C4-2B (cell line): ENCODE data around the gene RNF144B.

Experiments
- H3K27ac ChIP-seq: fragments of 450-650 bp; 2 replicates; pipeline ENCODE4 v1.5.1; 2017
- ZFX ChIP-seq: fragments of 450-650 bp; IDR thresholded peaks from 2 replicates; pipeline ENCODE4 v1.6.1; 2017
- TF ChIP-seq, protein P1 (sequence below): fragments of 450-650 bp; conservative IDR thresholded peaks from 2 replicates; pipeline ENCODE4 v1.5.1; 2017; ENCODE audit warnings: mild to moderate bottlenecking

The RNF144B gene

DNA sequence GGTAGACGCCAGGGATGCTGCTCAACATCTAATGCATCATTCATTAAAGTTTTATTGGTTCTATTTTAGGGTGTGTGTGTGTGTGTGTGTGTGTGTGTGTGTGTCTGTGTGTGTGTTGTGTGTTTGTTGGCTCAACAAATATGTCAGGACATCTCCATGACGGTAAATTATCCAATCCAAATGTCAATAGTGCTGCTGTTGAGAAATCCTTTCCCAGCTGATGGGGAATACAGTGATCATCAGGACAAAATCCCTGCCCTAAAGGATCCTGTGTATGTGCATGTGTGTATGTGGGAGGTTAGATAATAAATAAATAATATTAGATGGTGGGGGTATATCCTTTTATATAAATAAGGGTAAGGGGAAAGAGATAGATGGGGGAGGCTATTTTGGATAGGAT is 59.6 kb downstream of the RNF144B start:
- H3K27ac ChIP-seq: no peak overlapping the region

DNA sequence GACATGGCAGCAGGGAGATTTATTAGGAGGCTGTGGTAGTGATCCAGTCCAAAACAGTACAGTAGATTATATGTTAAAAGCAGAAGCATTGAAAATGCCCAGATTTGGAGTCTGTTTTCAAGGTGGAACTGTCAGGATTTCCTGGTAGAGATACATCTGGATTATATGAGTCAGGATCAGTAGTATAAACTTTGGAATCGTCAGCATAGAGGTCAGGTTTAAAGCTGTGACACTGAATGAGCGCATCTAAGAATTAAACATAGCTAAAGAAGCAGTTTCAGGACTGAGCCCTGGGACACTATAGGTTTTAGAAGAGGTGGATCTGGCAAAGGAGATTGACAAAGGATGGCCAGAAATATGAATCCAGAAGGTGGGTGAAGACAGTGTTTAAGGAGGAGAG is 60.4 kb downstream of the RNF144B start:
- H3K27ac ChIP-seq: no peak overlapping the region
- no peak for TF ChIP-seq ZFX
- TF ChIP-seq, protein P1, sequence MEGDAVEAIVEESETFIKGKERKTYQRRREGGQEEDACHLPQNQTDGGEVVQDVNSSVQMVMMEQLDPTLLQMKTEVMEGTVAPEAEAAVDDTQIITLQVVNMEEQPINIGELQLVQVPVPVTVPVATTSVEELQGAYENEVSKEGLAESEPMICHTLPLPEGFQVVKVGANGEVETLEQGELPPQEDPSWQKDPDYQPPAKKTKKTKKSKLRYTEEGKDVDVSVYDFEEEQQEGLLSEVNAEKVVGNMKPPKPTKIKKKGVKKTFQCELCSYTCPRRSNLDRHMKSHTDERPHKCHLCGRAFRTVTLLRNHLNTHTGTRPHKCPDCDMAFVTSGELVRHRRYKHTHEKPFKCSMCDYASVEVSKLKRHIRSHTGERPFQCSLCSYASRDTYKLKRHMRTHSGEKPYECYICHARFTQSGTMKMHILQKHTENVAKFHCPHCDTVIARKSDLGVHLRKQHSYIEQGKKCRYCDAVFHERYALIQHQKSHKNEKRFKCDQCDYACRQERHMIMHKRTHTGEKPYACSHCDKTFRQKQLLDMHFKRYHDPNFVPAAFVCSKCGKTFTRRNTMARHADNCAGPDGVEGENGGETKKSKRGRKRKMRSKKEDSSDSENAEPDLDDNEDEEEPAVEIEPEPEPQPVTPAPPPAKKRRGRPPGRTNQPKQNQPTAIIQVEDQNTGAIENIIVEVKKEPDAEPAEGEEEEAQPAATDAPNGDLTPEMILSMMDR: no peak

More for the DNA sequence above, 59.6 kb downstream of the RNF144B start:
- TF ChIP-seq, protein P1: no peak
- no peak for TF ChIP-seq ZFX

DNA sequence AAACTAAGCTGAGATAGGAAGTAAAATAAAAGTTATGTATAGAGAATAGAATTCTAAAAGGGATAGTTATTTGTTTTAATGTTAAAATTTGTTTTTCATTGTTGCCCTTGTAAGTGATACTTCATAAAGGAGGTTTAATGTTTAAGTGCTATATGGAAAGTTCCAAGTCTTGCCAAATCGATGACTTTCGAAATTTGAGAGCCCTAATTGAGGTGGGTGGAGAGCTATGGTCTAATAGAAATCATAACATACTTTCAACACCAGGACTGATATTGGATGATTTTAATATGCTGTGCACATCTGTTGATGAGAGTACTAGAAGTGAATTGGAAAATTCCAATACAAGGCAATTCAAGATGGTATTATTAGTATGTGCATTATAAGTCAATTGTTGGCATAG is 64.6 kb downstream of the RNF144B start:
- TF ChIP-seq ZFX: no peak
- TF ChIP-seq, protein P1: no peak
- no peak overlapping the region for H3K27ac ChIP-seq

DNA sequence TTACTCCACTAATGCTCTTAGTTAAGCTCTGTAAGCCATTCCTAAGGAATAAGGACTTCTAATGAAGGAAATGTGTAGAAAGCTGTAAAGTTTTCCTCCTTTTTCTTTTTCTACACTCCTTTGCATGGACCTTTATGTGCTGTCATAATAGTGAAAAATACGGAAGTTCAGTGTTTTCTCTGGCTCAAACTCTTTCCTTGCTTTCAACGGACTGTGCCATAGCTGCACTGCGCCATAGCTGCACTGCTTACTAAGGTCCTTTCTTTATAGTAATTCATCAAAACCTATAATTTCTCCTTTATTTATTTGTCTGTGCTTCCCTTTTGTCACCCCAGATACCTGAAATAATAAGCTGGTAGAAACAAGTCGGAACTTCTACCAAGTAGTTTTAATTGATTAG is 67.3 kb downstream of the RNF144B start:
- TF ChIP-seq ZFX: no peak
- TF ChIP-seq, protein P1: no peak
- no peak overlapping the region for H3K27ac ChIP-seq

DNA sequence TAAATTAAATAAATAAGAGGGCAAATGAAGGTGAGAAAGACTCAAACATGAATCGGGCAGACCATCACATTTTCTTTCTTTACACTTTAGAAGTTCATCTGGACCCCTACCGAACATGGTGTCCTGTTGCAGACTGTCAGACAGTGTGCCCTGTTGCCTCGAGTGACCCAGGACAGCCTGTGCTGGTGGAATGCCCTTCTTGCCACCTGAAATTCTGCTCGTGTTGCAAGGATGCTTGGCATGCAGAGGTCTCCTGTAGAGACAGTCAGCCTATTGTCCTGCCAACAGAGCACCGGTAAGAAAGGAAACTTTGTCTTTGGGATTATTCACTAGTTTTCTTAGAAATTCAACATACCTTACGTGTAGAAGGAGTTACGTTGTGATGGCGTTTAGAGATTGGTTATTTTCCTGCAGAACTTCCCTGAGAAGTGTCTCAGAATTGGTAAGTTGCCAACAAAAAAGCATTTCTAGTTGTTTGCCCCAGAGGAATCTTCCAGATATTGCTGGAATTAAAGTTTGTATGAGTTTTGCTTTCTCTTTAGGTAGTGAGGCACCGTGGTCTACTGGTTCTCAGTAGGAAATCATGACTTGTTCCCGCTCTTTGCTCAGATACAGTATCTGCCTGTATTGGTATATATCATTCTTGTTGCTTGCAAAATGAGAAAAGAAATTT is 70.1 kb downstream of the RNF144B start:
- no peak overlapping the region for H3K27ac ChIP-seq
- TF ChIP-seq, protein P1: no peak

DNA sequence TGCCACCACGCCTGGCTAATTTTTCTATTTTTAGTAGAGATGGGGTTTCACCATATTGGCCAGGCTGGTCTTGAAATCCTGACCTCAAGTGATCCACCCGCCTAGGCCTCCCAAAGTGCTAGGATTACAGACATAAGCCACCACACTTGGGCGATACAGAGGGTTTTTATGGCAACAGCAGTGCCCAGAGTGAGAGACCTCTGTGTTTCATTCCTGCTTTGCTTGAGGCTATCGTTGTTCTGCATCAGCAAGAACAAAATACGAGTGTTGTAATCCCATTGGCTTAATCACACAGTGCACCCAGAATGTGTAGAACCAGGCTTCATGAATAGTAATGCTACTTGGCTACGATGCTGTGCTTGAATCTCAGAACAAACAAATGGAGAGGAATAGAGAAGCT is 70.9 kb downstream of the RNF144B start:
- H3K27ac ChIP-seq: peak overlapping the region; percentile 21; the same call in 1 of the 2 replicates

DNA sequence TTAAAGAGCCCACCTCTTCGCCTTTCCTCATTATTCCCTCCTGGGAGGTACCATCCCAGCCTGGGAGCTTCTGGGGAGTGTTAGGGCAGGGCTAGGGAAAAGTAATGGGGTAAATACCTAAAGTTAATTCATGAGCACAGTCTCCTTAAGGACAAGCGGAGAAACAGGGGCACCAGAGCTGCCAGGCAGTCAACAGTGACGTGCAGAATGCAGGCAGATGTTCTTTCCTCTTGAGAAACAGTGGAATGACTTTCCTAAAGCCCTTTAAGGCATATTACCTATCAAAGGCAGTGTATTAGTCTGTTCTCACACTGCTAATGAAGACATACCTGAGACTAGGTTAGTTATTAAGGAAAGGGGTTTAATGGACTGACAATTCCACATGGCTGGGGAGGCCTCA is 76.3 kb downstream of the RNF144B start:
- H3K27ac ChIP-seq: no peak overlapping the region
- no peak for TF ChIP-seq ZFX
- TF ChIP-seq, protein P1: no peak

DNA sequence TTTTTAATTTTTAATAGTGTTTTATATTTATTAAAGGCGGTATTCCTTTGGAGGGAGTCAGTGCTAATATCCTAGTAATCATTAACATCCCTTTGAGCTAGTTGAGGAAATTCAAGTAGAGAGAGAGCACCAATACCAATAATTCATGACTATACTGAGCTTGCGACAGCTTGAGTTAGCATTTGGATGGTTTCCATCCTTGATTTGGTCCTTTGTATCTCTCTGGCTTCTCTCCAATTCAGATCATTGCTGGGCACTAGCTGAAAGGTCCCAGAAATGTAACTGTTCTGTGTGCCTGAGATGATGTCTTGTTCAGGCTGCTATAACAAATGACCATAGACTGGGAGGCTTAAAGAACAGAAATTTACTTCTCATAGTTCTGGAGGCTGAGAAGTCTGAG is 77.0 kb downstream of the RNF144B start:
- H3K27ac ChIP-seq: peak overlapping the region; percentile 74; the same call in 1 of the 2 replicates
- TF ChIP-seq ZFX: no peak
- TF ChIP-seq, protein P1: no peak
